Panc1 (cell line): ENCODE data around the gene ZNF639.

ENCODE experiments used
- CTCF ChIP-seq: fragments of 450-650 bp; IDR thresholded peaks from 2 replicates; pipeline ENCODE4 v1.5.1; 2017; ENCODE audit warnings: mild to moderate bottlenecking
- SIN3A ChIP-seq: IDR thresholded peaks from 2 replicates; pipeline ENCODE4 v1.6.1; 2012; ENCODE audit warnings: low read depth, mild to moderate bottlenecking, low read length, moderate library complexity, borderline replicate concordance; ENCODE audit not compliant: insufficient read depth

- TF ChIP-seq CTCF (no peak), SIN3A (no peak)
Observed at GRCh38 chr3:179336345-179336929, 13.6 kb downstream of the ZNF639 start.
